ENCODE measurements around the gene OR51G2.

DNA sequence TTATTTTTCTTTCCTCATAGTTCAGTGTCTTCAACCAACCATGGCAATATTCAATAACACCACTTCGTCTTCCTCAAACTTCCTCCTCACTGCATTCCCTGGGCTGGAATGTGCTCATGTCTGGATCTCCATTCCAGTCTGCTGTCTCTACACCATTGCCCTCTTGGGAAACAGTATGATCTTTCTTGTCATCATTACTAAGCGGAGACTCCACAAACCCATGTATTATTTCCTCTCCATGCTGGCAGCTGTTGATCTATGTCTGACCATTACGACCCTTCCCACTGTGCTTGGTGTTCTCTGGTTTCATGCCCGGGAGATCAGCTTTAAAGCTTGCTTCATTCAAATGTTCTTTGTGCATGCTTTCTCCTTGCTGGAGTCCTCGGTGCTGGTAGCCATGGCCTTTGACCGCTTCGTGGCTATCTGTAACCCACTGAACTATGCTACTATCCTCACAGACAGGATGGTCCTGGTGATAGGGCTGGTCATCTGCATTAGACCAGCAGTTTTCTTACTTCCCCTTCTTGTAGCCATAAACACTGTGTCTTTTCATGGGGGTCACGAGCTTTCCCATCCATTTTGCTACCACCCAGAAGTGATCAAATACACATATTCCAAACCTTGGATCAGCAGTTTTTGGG lies 37.2 kb downstream of the OR51G2 start, which contains the start of gene OR51T1:
- TF ChIP-seq CTCF (IDR thresholded peaks at IDR 0.05) (no peak), POLR2A (IDR thresholded peaks at IDR 0.05) (no peak)
